ENCODE results near the gene AK1.

Gene AK1

GRCh38 chr9:127832248-127832647 is 45.2 kb downstream of the AK1 start:
- Histone ChIP-seq H3K4me1 (ENCODE audit: control insufficient read depth, insufficient read depth, low read length) (peaks cover 31% of the 10 kb centered on the region), H3K36me3 (ENCODE audit: control insufficient read depth in 2 of 2, insufficient read depth in 2 of 2, low read length in 2 of 2) (no peaks in the 10 kb centered on the region), H3K27ac (ENCODE audit: low read length) (no peak overlapping the region), H3K9ac (ENCODE audit: low read length in 2 of 2) (no peak overlapping the region), H3K4me3 (ENCODE audit: low read length in 2 of 2) (no peak overlapping the region), H3K27me3 (ENCODE audit: control insufficient read depth in 1 of 2, insufficient read depth in 2 of 2, low read length in 2 of 2) (peaks cover 10% of the 10 kb centered on the region in 2 donors), H3K9me3 (ENCODE audit: control insufficient read depth in 2 of 2, low read length in 2 of 2) (no peaks in the 10 kb centered on the region)

DNA sequence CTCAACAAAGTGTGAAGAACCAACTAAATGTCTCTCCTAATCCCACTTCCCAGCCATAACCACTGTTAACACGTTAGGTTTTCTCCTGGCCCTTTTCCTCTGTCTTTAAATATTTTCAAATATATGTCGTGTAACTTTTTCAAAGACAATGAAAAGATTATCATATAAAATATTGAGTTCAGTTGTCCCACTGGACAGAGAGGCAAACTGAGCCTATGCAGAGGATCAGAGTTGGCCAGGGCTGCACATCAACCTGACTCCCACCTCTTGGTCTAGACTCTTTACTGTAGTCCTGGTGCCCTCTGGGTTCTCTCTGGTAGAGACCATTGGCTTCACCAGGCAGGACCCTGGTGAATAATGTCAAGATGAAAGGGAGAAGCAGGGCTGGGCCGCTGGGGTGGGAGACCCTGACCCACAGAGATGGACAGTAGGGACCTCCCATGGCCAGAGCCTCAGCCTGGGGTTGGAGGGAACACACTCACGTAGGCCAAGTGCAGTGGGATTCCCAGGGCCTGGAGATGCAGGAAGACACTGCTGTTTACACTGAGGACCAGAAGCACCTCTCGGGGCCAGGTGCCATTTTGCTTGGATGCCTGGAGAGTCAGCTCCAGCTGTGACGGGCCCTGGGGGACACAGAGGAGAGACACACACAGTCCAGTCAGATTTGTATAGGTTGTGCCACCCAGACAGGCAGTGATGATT is 48.1 kb downstream of the AK1 start:
- H3K36me3 ChIP-seq (ENCODE audit: control insufficient read depth in 2 of 2, insufficient read depth in 2 of 2, low read length in 2 of 2) = peaks cover 0 to 3% of the 10 kb centered on the region in 2 donors
- peaks cover 17 to 24% of the 10 kb centered on the region in 2 donors for H3K27me3 ChIP-seq (ENCODE audit: control insufficient read depth in 1 of 2, insufficient read depth in 2 of 2, low read length in 2 of 2)
- no peak overlapping the region for H3K27ac ChIP-seq (ENCODE audit: low read length)
- no peak overlapping the region for H3K9ac ChIP-seq (ENCODE audit: low read length in 2 of 2)
- peaks cover 34% of the 10 kb centered on the region for H3K4me1 ChIP-seq (ENCODE audit: control insufficient read depth, insufficient read depth, low read length)
- H3K9me3 ChIP-seq (ENCODE audit: control insufficient read depth in 2 of 2, low read length in 2 of 2) = no peaks in the 10 kb centered on the region
- H3K4me3 ChIP-seq (ENCODE audit: low read length in 2 of 2) = no peak overlapping the region

DNA sequence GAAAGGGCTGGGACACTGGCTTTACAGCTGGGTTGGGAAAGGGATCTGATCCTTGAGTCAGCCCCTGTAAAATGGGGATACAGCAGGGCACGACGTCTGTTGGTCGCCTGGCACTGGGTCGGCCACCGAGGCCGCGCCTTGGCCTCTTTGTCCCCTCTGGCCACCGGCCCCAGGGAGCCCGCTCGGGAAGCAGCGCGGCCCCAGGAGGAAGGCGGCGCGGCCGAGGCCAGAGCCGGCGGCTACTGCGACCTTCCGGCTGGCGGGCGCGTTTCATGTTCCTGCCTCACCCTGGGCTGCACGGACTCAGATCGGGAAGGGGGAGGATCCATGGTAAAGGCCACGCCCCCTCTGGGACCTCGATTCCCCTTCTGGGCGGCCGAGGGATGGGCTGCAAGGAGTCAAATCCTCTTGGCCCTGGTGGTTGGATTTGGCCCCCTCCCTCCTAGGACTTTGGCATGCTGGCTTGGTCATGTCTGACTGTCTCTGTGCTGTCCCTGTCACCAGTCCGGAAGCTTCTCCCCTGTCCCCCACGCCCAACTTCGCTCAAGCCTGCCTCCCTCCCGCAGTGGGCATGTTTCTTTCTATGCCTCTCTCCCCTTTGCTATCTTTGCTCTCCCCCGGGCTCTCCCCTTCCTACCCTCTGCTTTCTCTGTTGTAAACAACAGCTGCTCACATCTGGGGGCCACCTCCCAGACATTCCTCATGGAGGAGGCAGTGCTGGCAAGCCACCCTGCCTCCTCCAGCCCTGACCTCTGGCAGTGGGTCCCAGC is 49.0 kb downstream of the AK1 start:
- peak overlapping the region; percentile 60 for H3K27ac ChIP-seq (ENCODE audit: low read length)
- peaks cover 17 to 24% of the 10 kb centered on the region in 2 donors for H3K27me3 ChIP-seq (ENCODE audit: control insufficient read depth in 1 of 2, insufficient read depth in 2 of 2, low read length in 2 of 2)
- H3K36me3 ChIP-seq (ENCODE audit: control insufficient read depth in 2 of 2, insufficient read depth in 2 of 2, low read length in 2 of 2) = peaks cover 3 to 6% of the 10 kb centered on the region in 2 donors
- peak overlapping the region; percentile 40 to 68 for H3K4me3 ChIP-seq (ENCODE audit: low read length in 2 of 2)
- no peaks in the 10 kb centered on the region for H3K9me3 ChIP-seq (ENCODE audit: control insufficient read depth in 2 of 2, low read length in 2 of 2)
- H3K4me1 ChIP-seq (ENCODE audit: control insufficient read depth, insufficient read depth, low read length) = peaks cover 33% of the 10 kb centered on the region
- H3K9ac ChIP-seq (ENCODE audit: low read length in 2 of 2) = peak overlapping the region; percentile 38 to 51

DNA sequence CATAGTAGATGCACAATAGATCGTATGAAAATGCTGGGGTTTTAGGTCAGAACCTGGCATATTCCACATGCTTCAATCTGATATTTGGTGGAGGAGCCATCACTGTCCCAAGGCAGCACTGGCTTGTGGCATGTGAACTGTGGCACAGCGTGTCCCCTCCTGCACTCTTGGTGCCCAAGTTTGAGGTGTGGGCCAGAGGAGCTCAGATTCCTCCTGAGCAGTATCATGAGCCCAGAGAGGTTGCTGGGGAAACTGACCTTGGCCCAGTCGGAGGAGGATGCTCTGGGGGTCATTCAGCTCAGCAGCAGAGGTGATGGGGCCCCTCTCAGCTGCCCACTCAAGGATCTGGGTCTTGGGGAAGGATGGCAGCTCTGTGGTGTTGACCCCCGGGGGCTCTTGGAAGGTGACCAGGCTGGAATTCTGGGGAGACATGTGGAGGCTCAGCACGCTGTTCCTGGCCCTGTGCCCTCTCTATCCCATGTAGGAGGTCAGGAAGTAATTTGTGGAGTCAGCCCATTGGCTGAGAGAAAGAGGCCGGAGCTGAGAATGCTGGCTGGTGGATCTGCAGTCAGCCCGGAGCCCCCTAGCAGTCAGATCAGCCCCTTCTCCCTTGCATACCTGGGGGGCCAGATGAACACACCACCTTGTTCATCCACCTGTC is 51.1 kb downstream of the AK1 start:
- Histone ChIP-seq H3K9me3 (ENCODE audit: control insufficient read depth in 2 of 2, low read length in 2 of 2) (no peaks in the 10 kb centered on the region), H3K27me3 (ENCODE audit: control insufficient read depth in 1 of 2, insufficient read depth in 2 of 2, low read length in 2 of 2) (peaks cover 17 to 24% of the 10 kb centered on the region in 2 donors), H3K9ac (ENCODE audit: low read length in 2 of 2) (peak overlapping the region in 1 of 2 donors; percentile 21), H3K36me3 (ENCODE audit: control insufficient read depth in 2 of 2, insufficient read depth in 2 of 2, low read length in 2 of 2) (peaks cover 3 to 6% of the 10 kb centered on the region in 2 donors), H3K4me1 (ENCODE audit: control insufficient read depth, insufficient read depth, low read length) (peaks cover 28% of the 10 kb centered on the region), H3K4me3 (ENCODE audit: low read length in 2 of 2) (no peak overlapping the region), H3K27ac (ENCODE audit: low read length) (no peak overlapping the region)

- Histone ChIP-seq H3K27me3 (ENCODE audit: control insufficient read depth in 1 of 2, insufficient read depth in 2 of 2, low read length in 2 of 2) (peaks cover 17 to 24% of the 10 kb centered on the region in 2 donors), H3K27ac (ENCODE audit: low read length) (no peak overlapping the region), H3K9me3 (ENCODE audit: control insufficient read depth in 2 of 2, low read length in 2 of 2) (no peaks in the 10 kb centered on the region), H3K36me3 (ENCODE audit: control insufficient read depth in 2 of 2, insufficient read depth in 2 of 2, low read length in 2 of 2) (peaks cover 3 to 6% of the 10 kb centered on the region in 2 donors), H3K4me3 (ENCODE audit: low read length in 2 of 2) (no peak overlapping the region), H3K9ac (ENCODE audit: low read length in 2 of 2) (no peak overlapping the region), H3K4me1 (ENCODE audit: control insufficient read depth, insufficient read depth, low read length) (peaks cover 28% of the 10 kb centered on the region)
Observed at GRCh38 chr9:127825319-127826051, 52.0 kb downstream of the AK1 start.

- H3K9ac ChIP-seq (ENCODE audit: low read length in 2 of 2) = no peak overlapping the region
- H3K36me3 ChIP-seq (ENCODE audit: control insufficient read depth in 2 of 2, insufficient read depth in 2 of 2, low read length in 2 of 2) = peaks cover 3 to 14% of the 10 kb centered on the region in 2 donors
- H3K27ac ChIP-seq (ENCODE audit: low read length) = no peak overlapping the region
- H3K27me3 ChIP-seq (ENCODE audit: control insufficient read depth in 1 of 2, insufficient read depth in 2 of 2, low read length in 2 of 2) = peaks cover 7 to 14% of the 10 kb centered on the region in 2 donors
- H3K4me3 ChIP-seq (ENCODE audit: low read length in 2 of 2) = no peak overlapping the region
- no peaks in the 10 kb centered on the region for H3K9me3 ChIP-seq (ENCODE audit: control insufficient read depth in 2 of 2, low read length in 2 of 2)
- peaks cover 13% of the 10 kb centered on the region for H3K4me1 ChIP-seq (ENCODE audit: control insufficient read depth, insufficient read depth, low read length)
Observed at GRCh38 chr9:127822108-127822507, 55.4 kb downstream of the AK1 start.

DNA sequence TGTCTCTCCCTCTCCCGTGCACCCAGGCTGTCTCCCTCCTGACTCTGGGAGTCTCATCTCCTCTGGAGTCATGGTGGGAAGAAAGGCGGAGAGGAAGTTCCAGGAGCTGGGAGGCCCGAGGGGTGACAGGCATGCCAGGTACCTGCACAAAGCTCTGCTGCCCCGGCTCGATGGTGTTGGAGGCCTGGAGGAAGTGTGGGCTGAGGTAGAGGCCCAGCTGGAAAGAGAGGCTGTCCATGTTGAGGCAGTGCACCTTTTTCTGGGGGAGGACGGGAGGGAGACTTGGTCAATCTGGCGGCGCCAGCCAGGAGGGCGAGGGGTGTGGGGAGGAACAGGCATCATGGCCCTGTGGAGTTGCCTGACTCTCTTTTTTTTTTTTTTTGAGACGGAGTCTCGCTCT is 58.9 kb downstream of the AK1 start:
- Histone ChIP-seq H3K4me1 (ENCODE audit: control insufficient read depth, insufficient read depth, low read length) (no peaks in the 10 kb centered on the region), H3K27ac (ENCODE audit: low read length) (no peak overlapping the region), H3K36me3 (ENCODE audit: control insufficient read depth in 2 of 2, insufficient read depth in 2 of 2, low read length in 2 of 2) (peaks cover 3 to 27% of the 10 kb centered on the region in 2 donors), H3K27me3 (ENCODE audit: control insufficient read depth in 1 of 2, insufficient read depth in 2 of 2, low read length in 2 of 2) (no peaks in the 10 kb centered on the region), H3K9ac (ENCODE audit: low read length in 2 of 2) (no peak overlapping the region), H3K9me3 (ENCODE audit: control insufficient read depth in 2 of 2, low read length in 2 of 2) (no peaks in the 10 kb centered on the region), H3K4me3 (ENCODE audit: low read length in 2 of 2) (no peak overlapping the region)

DNA sequence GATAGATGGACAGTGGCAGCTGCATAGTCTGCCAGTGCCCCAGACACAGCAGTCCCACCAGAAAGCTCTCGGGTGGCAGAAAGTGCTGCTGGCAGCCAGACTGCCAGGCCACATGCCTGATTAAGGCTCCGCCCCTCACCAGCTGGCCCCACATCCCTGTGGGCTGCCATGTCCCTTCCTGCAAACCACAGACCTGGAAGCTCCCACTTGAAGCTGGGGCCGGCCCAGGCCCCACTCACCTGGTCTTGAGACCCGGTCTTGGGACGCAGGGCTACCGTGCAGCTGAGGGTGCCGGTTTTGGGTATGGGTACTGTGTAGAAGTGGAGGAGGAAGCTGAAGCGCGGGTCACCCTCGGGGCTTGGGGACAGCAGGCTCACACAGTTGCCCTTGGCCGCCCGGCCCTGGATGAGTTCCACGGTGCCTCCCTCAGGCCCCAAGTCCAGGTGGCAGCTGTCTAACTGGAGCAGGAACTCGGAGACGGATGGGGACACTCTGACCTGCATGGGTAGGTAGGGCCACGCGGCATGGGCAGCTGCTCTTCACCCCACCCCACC is 59.5 kb downstream of the AK1 start:
- H3K9ac ChIP-seq (ENCODE audit: low read length in 2 of 2) = no peak overlapping the region
- H3K27me3 ChIP-seq (ENCODE audit: control insufficient read depth in 1 of 2, insufficient read depth in 2 of 2, low read length in 2 of 2) = no peaks in the 10 kb centered on the region
- no peak overlapping the region for H3K4me3 ChIP-seq (ENCODE audit: low read length in 2 of 2)
- H3K27ac ChIP-seq (ENCODE audit: low read length) = no peak overlapping the region
- H3K9me3 ChIP-seq (ENCODE audit: control insufficient read depth in 2 of 2, low read length in 2 of 2) = no peaks in the 10 kb centered on the region
- H3K36me3 ChIP-seq (ENCODE audit: control insufficient read depth in 2 of 2, insufficient read depth in 2 of 2, low read length in 2 of 2) = peaks cover 6 to 31% of the 10 kb centered on the region in 2 donors
- peaks cover 3% of the 10 kb centered on the region for H3K4me1 ChIP-seq (ENCODE audit: control insufficient read depth, insufficient read depth, low read length)

DNA sequence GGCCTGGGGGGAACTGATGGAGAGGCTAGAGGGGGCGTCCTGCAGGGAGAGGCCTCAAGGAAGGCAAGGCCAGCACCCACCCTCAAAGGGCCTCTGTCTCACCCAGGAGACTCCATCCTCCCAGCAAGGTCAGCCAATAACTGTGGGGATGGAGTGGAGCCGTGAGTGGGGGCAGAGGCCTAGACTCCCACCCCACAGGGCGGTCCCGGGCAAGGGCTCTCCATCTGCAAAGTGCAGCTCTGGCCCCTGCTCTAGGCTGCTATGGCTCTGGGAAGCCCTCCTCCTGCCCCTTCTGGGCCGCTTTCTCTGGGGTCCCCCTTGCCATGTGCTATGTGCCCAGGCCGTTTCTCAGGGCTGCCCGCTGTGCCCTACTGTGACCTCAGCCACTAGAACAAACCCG is 60.7 kb downstream of the AK1 start:
- H3K9ac ChIP-seq (ENCODE audit: low read length in 2 of 2) = no peak overlapping the region
- no peaks in the 10 kb centered on the region for H3K27me3 ChIP-seq (ENCODE audit: control insufficient read depth in 1 of 2, insufficient read depth in 2 of 2, low read length in 2 of 2)
- H3K4me3 ChIP-seq (ENCODE audit: low read length in 2 of 2) = no peak overlapping the region
- H3K27ac ChIP-seq (ENCODE audit: low read length) = no peak overlapping the region
- no peaks in the 10 kb centered on the region for H3K9me3 ChIP-seq (ENCODE audit: control insufficient read depth in 2 of 2, low read length in 2 of 2)
- peaks cover 3% of the 10 kb centered on the region for H3K4me1 ChIP-seq (ENCODE audit: control insufficient read depth, insufficient read depth, low read length)
- peaks cover 6 to 36% of the 10 kb centered on the region in 2 donors for H3K36me3 ChIP-seq (ENCODE audit: control insufficient read depth in 2 of 2, insufficient read depth in 2 of 2, low read length in 2 of 2)
